ENCODE data around the gene HCK. TPM values are rescaled to one million over a fixed set of nuclear protein-coding genes. Genes with fewer than 3 reads are reported as not detected.

HCK gene
- total RNA-seq, 1 experiment from 2014 or later: not detected

DNA sequence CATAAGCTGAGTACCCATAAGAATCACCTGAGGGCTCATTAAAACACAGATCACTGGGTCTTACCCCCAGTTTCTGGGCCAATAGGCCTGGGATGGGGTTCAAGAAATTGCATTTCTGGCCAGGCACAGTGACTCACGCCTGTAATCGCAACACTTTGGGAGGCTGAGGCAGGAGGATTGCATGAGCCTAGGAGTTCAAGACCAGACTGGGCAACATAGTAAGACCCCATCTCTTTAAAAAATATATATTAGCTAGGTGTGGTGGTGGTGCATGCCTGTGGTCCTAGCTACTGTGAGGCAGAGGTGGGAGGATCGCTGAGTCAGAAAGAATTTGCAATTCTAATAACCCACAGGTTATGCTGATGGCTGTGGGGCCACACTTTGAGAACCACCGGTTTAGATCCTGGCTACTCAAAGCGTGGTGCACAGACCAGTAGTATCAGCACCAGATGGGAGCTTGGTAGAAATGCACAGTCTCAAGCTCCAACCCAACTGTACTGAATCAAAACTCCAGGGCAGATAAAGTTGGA is 39.8 kb upstream of the HCK start:
- H3K27ac ChIP-seq: no peak overlapping the region
- ChIA-PET CTCF (no interaction called here), POLR2A (ENCODE audit: unreplicated experiment) (no interaction called here)
- no peak overlapping the region for H3K4me2 ChIP-seq
- no peaks in the 10 kb centered on the region for H3K9me3 ChIP-seq (ENCODE audit: insufficient read depth, low read depth)
- no peak overlapping the region for H3K4me3 ChIP-seq
- no peak for DNase-seq
- no peak overlapping the region for H2AFZ ChIP-seq
- no peaks in the 10 kb centered on the region for H3K79me2 ChIP-seq (ENCODE audit: low read depth)
- intact Hi-C loops (cut with micrococcal nuclease; ENCODE audit: unreplicated experiment): no loop called here
- H4K20me1 ChIP-seq (ENCODE audit: insufficient read depth): no peaks in the 10 kb centered on the region
- no peaks in the 10 kb centered on the region for H3F3A ChIP-seq (ENCODE audit: insufficient read depth, low read depth)
- H3K9me2 ChIP-seq (ENCODE audit: insufficient read depth): no peaks in the 10 kb centered on the region
- H3K36me3 ChIP-seq (ENCODE audit: low read depth): no peaks in the 10 kb centered on the region
- no peaks in the 10 kb centered on the region for H3K4me1 ChIP-seq (replicated peaks; ENCODE audit: insufficient read depth)
- BruUV-seq (replicated peaks): no TSS peak
- TF ChIP-seq, protein P1, sequence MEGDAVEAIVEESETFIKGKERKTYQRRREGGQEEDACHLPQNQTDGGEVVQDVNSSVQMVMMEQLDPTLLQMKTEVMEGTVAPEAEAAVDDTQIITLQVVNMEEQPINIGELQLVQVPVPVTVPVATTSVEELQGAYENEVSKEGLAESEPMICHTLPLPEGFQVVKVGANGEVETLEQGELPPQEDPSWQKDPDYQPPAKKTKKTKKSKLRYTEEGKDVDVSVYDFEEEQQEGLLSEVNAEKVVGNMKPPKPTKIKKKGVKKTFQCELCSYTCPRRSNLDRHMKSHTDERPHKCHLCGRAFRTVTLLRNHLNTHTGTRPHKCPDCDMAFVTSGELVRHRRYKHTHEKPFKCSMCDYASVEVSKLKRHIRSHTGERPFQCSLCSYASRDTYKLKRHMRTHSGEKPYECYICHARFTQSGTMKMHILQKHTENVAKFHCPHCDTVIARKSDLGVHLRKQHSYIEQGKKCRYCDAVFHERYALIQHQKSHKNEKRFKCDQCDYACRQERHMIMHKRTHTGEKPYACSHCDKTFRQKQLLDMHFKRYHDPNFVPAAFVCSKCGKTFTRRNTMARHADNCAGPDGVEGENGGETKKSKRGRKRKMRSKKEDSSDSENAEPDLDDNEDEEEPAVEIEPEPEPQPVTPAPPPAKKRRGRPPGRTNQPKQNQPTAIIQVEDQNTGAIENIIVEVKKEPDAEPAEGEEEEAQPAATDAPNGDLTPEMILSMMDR (conservative IDR thresholded peaks at IDR 0.05): no peak
- TF ChIP-seq EZH2 (IDR thresholded peaks at IDR 0.05; ENCODE audit: low read depth): no peak
- H3K27me3 ChIP-seq (ENCODE audit: insufficient read depth, low read depth): peaks cover 80% of the 10 kb centered on the region

DNA sequence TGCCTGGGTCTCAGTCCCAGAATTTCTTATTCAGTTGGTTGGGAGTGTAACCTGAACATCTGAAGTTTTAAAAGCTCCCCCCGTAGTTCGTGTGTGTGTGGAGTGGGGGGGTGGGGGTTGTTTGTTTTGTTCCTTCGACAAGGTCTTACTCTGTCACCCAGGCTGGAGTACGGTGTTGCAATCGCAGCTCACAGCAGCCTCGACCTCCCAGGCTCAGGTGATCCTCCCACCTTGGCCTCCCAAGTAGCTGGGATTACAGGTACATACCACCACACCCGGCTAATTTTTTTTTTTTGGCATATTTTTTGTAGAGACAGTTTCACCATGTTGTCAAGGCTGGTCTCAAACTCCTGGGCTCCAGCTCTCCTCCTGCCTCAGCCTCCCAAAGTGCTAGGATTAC is 38.7 kb upstream of the HCK start:
- no peak overlapping the region for H3K27ac ChIP-seq
- no peaks in the 10 kb centered on the region for H3K79me2 ChIP-seq (ENCODE audit: low read depth)
- no peak for DNase-seq
- no peak overlapping the region for H2AFZ ChIP-seq
- no peaks in the 10 kb centered on the region for H4K20me1 ChIP-seq (ENCODE audit: insufficient read depth)
- CTCF ChIA-PET: no interaction called here
- POLR2A ChIA-PET (ENCODE audit: unreplicated experiment): no interaction called here
- H3K4me1 ChIP-seq (replicated peaks; ENCODE audit: insufficient read depth): 0 out of 2 replicates have a peak, but pooled peaks cover 4% of the 10 kb centered on the region
- H3K9me2 ChIP-seq (ENCODE audit: insufficient read depth): no peaks in the 10 kb centered on the region
- H3F3A ChIP-seq (ENCODE audit: insufficient read depth, low read depth): no peaks in the 10 kb centered on the region
- intact Hi-C loops (cut with micrococcal nuclease; ENCODE audit: unreplicated experiment): no loop called here
- no peak for TF ChIP-seq EZH2 (IDR thresholded peaks at IDR 0.05; ENCODE audit: low read depth)
- TF ChIP-seq, protein P1 (conservative IDR thresholded peaks at IDR 0.05): no peak
- BruUV-seq (replicated peaks): no TSS peak
- H3K9me3 ChIP-seq (ENCODE audit: insufficient read depth, low read depth): no peaks in the 10 kb centered on the region
- H3K36me3 ChIP-seq (ENCODE audit: low read depth): no peaks in the 10 kb centered on the region
- H3K4me2 ChIP-seq: no peak overlapping the region
- H3K27me3 ChIP-seq (ENCODE audit: insufficient read depth, low read depth): peaks cover 75% of the 10 kb centered on the region
- H3K4me3 ChIP-seq: no peak overlapping the region

DNA sequence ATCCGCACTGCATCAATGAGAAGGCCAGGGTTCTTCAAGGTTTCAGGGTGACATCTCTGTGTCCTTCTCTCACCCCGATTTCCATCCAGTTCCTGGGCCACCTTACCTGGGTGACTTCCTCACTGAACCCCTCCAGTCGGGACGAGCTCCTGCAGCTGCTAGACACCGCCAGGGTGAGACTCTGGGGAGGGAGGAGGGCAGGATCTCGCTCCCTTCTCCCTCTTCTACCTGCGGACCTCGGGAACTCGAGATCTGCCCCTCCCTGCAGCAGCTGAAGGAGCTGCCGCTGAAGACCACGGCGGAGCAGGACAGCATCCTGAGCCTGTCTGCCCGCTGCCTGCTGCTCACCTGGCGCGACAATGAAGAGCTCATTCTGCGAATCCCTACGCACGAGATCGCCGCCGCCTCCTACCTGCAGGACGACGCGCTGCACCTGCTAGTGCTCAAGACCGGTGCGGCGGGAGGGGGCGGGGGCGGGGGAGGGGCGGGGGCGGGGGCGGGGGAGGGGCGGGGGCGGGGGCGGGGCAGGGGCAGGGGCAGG is 34.3 kb upstream of the HCK start:
- no TSS peak for BruUV-seq (replicated peaks)
- Histone ChIP-seq H4K20me1 (ENCODE audit: insufficient read depth) (no peaks in the 10 kb centered on the region), H3K9me2 (ENCODE audit: insufficient read depth) (no peaks in the 10 kb centered on the region), H3K4me1 (replicated peaks; ENCODE audit: insufficient read depth) (0 out of 2 replicates have a peak, but pooled peaks cover 4% of the 10 kb centered on the region), H3K9me3 (ENCODE audit: insufficient read depth, low read depth) (no peaks in the 10 kb centered on the region), H3K4me3 (peak overlapping the region; percentile 32; the same call in 1 of the 2 replicates), H3F3A (ENCODE audit: insufficient read depth, low read depth) (no peaks in the 10 kb centered on the region), H3K4me2 (peak overlapping the region; percentile 68), H3K79me2 (ENCODE audit: low read depth) (no peaks in the 10 kb centered on the region), H2AFZ (peak overlapping the region; percentile 53; the same call in 1 of the 2 replicates), H3K36me3 (ENCODE audit: low read depth) (no peaks in the 10 kb centered on the region), H3K27ac (no peak overlapping the region), H3K27me3 (ENCODE audit: insufficient read depth, low read depth) (peaks cover 77% of the 10 kb centered on the region)
- CTCF ChIA-PET: interaction anchor here (0.6 to 1.1 kb wide), 3 partner anchors 44 to 166 kb away, joined by 3 to 7 read pairs (median 3); no protein-coding TSS in a partner anchor
- intact Hi-C loops (cut with micrococcal nuclease; ENCODE audit: unreplicated experiment): loop anchor here (5.0 kb wide), 1 partner anchor 65 kb away; the partner anchor contains the start of gene PDRG1
- POLR2A ChIA-PET (ENCODE audit: unreplicated experiment): no interaction called here
- DNase-seq: peak; percentile 69 to 73
- TF ChIP-seq, protein P1 (conservative IDR thresholded peaks at IDR 0.05): peak; percentile 61
- no peak for TF ChIP-seq EZH2 (IDR thresholded peaks at IDR 0.05; ENCODE audit: low read depth)
